Naive thymus-derived CD4-positive, alpha-beta T cell (primary cell): ENCODE measurements around the gene SYN1. TPM values are rescaled to one million over a fixed set of nuclear protein-coding genes. Genes with fewer than 3 reads are reported as not detected.

Source experiments
- ATAC-seq: fragments of 150-1000 bp; cut with Tn5 transposase; 2 replicates; pipeline ENCODE4 v1.10.0; 2021; ENCODE audit warnings: mild to moderate bottlenecking, moderate library complexity
- CTCF ChIA-PET: fragments of 350-600 bp; sonication (Branson Sonifier 250); formaldehyde crosslinking; loops from one replicate; lab custom pipeline; 2021; ENCODE audit warnings: antibody characterized with exemption; lab: Charles Lee
- POLR2A ChIA-PET: fragments of 350-600 bp; sonication (Branson Sonifier 250); formaldehyde crosslinking; loops from one replicate; lab custom pipeline; 2021; ENCODE audit warnings: antibody characterized with exemption, inconsistent platforms; lab: Charles Lee
- DNase-seq, 9 donors: peaks; one replicate each; pipeline versions ENCODE4 v3.0.0 to v3.0.0-alpha.2; 2020 to 2022; ENCODE audit warnings: mixed read lengths in 1 of 9
- H3K27ac ChIP-seq: one replicate; pipeline ENCODE4 v1.7.0; 2013; ENCODE audit warnings: mild to moderate bottlenecking, low read depth, low read length, moderate library complexity
- H3K27me3 ChIP-seq, 2 donors: one replicate each; pipeline ENCODE4 v1.7.0; 2013; ENCODE audit warnings: low read length in 2 of 2, mild to moderate bottlenecking in 2 of 2, moderate library complexity in 2 of 2; ENCODE audit not compliant: control insufficient read depth in 2 of 2, insufficient read depth in 2 of 2
- H3K36me3 ChIP-seq, 3 experiments: 1 replicate in 2 of 3; 2 replicates in 1 of 3; pipeline ENCODE4 v1.7.0; 2013; ENCODE audit warnings: low read length in 3 of 3, mild to moderate bottlenecking in 3 of 3, moderate library complexity in 1 of 3; ENCODE audit not compliant: insufficient read depth in 3 of 3, control insufficient read depth in 2 of 3
- H3K4me1 ChIP-seq, 2 donors: one replicate each; pipeline ENCODE4 v1.7.0; 2013; ENCODE audit warnings: low read length in 2 of 2, mild to moderate bottlenecking in 2 of 2, moderate library complexity in 1 of 2; ENCODE audit not compliant: control insufficient read depth in 2 of 2, insufficient read depth in 2 of 2
- H3K4me3 ChIP-seq: 2 replicates; pipeline ENCODE4 v1.7.0; 2013; ENCODE audit warnings: mild to moderate bottlenecking, low read length
- H3K9me3 ChIP-seq, 3 experiments: 1 replicate in 2 of 3; 2 replicates in 1 of 3; pipeline ENCODE4 v1.7.0; 2013; ENCODE audit warnings: low read length in 3 of 3; ENCODE audit not compliant: control insufficient read depth in 2 of 3
- H3K27ac Mint-ChIP-seq, 9 donors: one replicate each; pipeline ENCODE4 v1.8.0; 2020 to 2022; ENCODE audit warnings: mixed read lengths in 9 of 9, mild to moderate bottlenecking in 8 of 9, moderate library complexity in 5 of 9, inconsistent platforms in 2 of 9
- H3K27me3 Mint-ChIP-seq, 5 donors: one replicate each; pipeline ENCODE4 v1.8.0; 2021 to 2022; ENCODE audit warnings: mixed read lengths in 5 of 5, mild to moderate bottlenecking in 1 of 5
- H3K36me3 Mint-ChIP-seq, 5 donors: one replicate each; pipeline ENCODE4 v1.8.0; 2020 to 2022; ENCODE audit warnings: mixed read lengths in 5 of 5, mild to moderate bottlenecking in 3 of 5, inconsistent platforms in 1 of 5
- H3K4me1 Mint-ChIP-seq, 7 donors: one replicate each; pipeline ENCODE4 v1.8.0; 2020 to 2022; ENCODE audit warnings: mixed read lengths in 7 of 7, mild to moderate bottlenecking in 3 of 7, inconsistent platforms in 1 of 7
- H3K4me3 Mint-ChIP-seq, 10 donors: one replicate each; pipeline ENCODE4 v1.8.0; 2020 to 2022; ENCODE audit warnings: mild to moderate bottlenecking in 10 of 10, mixed read lengths in 10 of 10, moderate library complexity in 6 of 10, inconsistent platforms in 2 of 10
- H3K9me3 Mint-ChIP-seq, 11 donors: one replicate each; pipeline ENCODE4 v1.8.0; 2020 to 2022; ENCODE audit warnings: mixed read lengths in 11 of 11, mild to moderate bottlenecking in 4 of 11, inconsistent platforms in 1 of 11, moderate library complexity in 1 of 11
- intact Hi-C, 2 donors: fragments of 100-400 bp; cut with micrococcal nuclease; formaldehyde crosslinking; loops; one replicate each; pipeline ENCODE4 v1.15.1; 2023
- polyA plus RNA-seq, 2 donors: library from polyadenylated mRNA; unstranded; fragments of 300-500 nt; fragmentation: Illumina TruSeq; gene quantifications; one replicate each; pipeline ENCODE4 v1.2.3, GENCODE V29; 2021
- total RNA-seq, 6 experiments: library from RNA in 5 of 6; stranded (reverse) in 5 of 6; gene quantifications; 1 replicate in 5 of 6; 2 replicates in 1 of 6; pipeline ENCODE4 v1.2.3 and lab custom pipeline; 2021 to 2026

The SYN1 gene
- total and polyA plus RNA-seq, 7 experiments from 2014 or later, result 0.24 to 1.5 (median 0.74) TPM

DNA sequence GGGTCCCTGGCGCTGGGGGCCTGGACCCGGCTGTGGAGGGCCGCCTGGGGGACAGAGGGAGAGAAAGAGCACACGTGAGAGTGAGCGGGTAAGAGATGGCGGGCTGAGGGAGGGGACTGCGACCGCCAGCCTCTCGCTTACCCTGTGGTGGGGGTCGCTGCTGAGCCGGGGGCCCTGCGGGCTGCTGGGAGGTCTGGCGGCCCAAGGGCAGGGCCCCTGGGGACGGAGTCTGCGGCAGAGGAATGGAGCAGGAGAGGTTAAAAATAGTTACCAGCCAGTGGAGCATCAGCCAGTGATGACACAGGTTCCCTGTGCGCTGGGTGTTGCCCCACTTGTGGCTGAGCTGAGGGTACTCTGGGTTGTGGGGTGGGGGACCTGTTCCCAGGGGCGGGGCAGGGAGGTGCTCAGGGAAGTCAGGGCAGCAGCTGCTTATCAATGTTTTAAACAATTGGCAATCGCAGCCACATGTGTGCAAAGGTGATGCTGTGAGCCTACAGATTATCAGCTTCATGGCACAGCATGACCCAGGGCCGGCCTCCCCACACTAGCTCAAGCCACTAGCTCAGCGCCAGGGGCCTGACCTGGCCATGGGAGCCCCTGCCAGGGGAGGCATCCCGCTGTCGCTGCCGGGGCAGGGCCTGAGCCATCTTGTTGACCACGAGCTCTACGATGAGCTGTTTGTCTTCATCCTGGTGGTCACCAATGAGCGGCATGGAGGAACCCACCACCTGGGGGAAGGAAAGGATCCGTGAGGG, 44.9 kb downstream of the SYN1 start:
- no peak overlapping the region for H3K27ac Mint-ChIP-seq

GRCh38 chrX:47574076-47574546, 45.5 kb downstream of the SYN1 start:
- Histone ChIP-seq H3K9me3 (no peaks in the 10 kb centered on the region), H3K4me1 (peaks cover 0 to 9% of the 10 kb centered on the region in 2 donors), H3K27me3 (no peaks in the 10 kb centered on the region), H3K4me3 (no peak overlapping the region), H3K27ac (no peak overlapping the region), H3K36me3 (peaks cover 0 to 25% (median 4%) of the 10 kb centered on the region in 3 experiments)
- ChIA-PET POLR2A (interaction anchor here (0.8 to 1.1 kb wide), 2 partner anchors 8 to 17 kb away, joined by 3 to 4 read pairs; partner anchors contain the start of gene TIMP1), CTCF (no interaction called here)
- Mint-ChIP-seq H3K4me3 (peak overlapping the region in 1 of 10 donors; percentile 65), H3K9me3 (peaks cover 0 to 7% (median 0%) of the 10 kb centered on the region in 11 donors), H3K27ac (no peak overlapping the region), H3K36me3 (peaks cover 0 to 25% (median 10%) of the 10 kb centered on the region in 5 donors), H3K27me3 (peaks cover 0 to 4% (median 0%) of the 10 kb centered on the region in 5 donors), H3K4me1 (peaks cover 7 to 18% (median 14%) of the 10 kb centered on the region in 7 donors)
- intact Hi-C loops, result no loop called here
- no peak for DNase-seq
- no peak for ATAC-seq

More for the DNA sequence above, 44.9 kb downstream of the SYN1 start:
- Mint-ChIP-seq H3K4me3 (peak overlapping the region in 4 of 10 donors; percentile 11 to 51 (median 32)), H3K36me3 (peaks cover 0 to 25% (median 6%) of the 10 kb centered on the region in 5 donors), H3K27me3 (peaks cover 0 to 4% (median 0%) of the 10 kb centered on the region in 5 donors), H3K4me1 (peaks cover 7 to 19% (median 16%) of the 10 kb centered on the region in 7 donors), H3K9me3 (peaks cover 0 to 4% (median 0%) of the 10 kb centered on the region in 11 donors)
- Histone ChIP-seq H3K36me3 (peaks cover 0 to 19% (median 0%) of the 10 kb centered on the region in 3 experiments), H3K9me3 (no peaks in the 10 kb centered on the region), H3K27me3 (no peaks in the 10 kb centered on the region), H3K4me3 (no peak overlapping the region), H3K4me1 (peaks cover 0 to 9% of the 10 kb centered on the region in 2 donors), H3K27ac (no peak overlapping the region)
- ChIA-PET POLR2A (interaction anchor here (0.8 kb wide), 1 partner anchor 18 kb away, joined by 4 read pairs; no protein-coding TSS in a partner anchor), CTCF (no interaction called here)
- DNase-seq, result no peak
- intact Hi-C loops, result no loop called here
- ATAC-seq, result no peak

DNA sequence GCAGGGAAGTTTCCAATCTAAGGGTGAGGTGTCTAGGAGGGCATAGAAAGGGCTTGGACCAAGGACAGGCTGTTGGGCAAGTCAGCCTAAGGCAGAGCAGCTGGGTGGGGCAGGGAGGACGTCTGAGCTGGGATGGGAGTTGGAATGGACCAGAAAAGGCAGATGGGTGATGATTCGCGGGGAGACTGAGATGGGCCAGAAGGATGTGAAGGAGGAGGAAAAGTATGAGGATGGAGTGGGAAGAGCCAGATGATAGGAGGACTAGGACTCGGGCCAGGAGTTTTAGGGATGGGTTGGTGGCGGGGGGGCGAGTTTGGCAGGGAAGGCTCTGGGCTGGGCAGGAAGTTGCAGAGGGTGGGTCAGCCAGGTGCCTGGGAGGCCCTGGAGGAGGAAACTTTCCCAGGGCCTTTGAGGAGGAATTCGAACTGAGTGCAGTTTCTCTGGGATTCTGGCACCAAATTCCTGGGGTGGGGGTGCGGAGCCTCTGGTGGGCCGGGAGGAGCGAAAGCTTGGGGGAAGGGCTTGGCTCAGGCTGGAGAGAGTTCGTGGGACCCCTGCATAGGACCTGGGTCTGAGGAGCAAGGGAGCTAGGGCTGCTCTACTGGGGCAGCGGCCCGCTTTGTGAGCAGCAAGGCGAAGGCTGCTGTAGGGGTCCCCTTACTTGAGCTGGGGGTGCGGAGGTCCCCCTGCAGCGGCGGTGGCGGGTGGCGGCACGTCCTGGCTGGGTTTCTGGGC, 46.1 kb downstream of the SYN1 start:
- CTCF ChIA-PET, result no interaction called here
- H3K27ac Mint-ChIP-seq, result peak overlapping the region in 2 of 9 donors; percentile 54 to 77

GRCh38 chrX:47572773-47573340, 46.8 kb downstream of the SYN1 start:
- Histone ChIP-seq H3K27ac (no peak overlapping the region), H3K36me3 (peaks cover 0 to 37% (median 16%) of the 10 kb centered on the region in 3 experiments), H3K4me3 (no peak overlapping the region), H3K27me3 (no peaks in the 10 kb centered on the region), H3K9me3 (no peaks in the 10 kb centered on the region), H3K4me1 (peaks cover 0 to 9% of the 10 kb centered on the region in 2 donors)
- H3K27ac Mint-ChIP-seq, result peak overlapping the region in 3 of 9 donors; percentile 52 to 67 (median 54)
- peaks cover 0 to 4% (median 0%) of the 10 kb centered on the region in 5 donors for H3K27me3 Mint-ChIP-seq
- H3K4me1 Mint-ChIP-seq, result peaks cover 7 to 14% (median 11%) of the 10 kb centered on the region in 7 donors
- peak overlapping the region in 3 of 10 donors; percentile 25 to 65 (median 42) for H3K4me3 Mint-ChIP-seq
- intact Hi-C loops, result no loop called here
- CTCF ChIA-PET, result no interaction called here
- peaks cover 0 to 2% (median 0%) of the 10 kb centered on the region in 11 donors for H3K9me3 Mint-ChIP-seq
- H3K36me3 Mint-ChIP-seq, result peaks cover 0 to 29% (median 12%) of the 10 kb centered on the region in 5 donors
- ATAC-seq (no peak), DNase-seq (no peak)
- POLR2A ChIA-PET, result no interaction called here

More for the DNA sequence above, 46.1 kb downstream of the SYN1 start:
- Histone ChIP-seq H3K4me3 (no peak overlapping the region), H3K4me1 (peaks cover 0 to 9% of the 10 kb centered on the region in 2 donors), H3K9me3 (no peaks in the 10 kb centered on the region), H3K27me3 (no peaks in the 10 kb centered on the region), H3K27ac (no peak overlapping the region), H3K36me3 (peaks cover 0 to 31% (median 9%) of the 10 kb centered on the region in 3 experiments)
- no peak for ATAC-seq
- Mint-ChIP-seq H3K9me3 (peaks cover 0 to 7% (median 0%) of the 10 kb centered on the region in 11 donors), H3K36me3 (peaks cover 0 to 25% (median 11%) of the 10 kb centered on the region in 5 donors), H3K4me1 (peaks cover 7 to 18% (median 14%) of the 10 kb centered on the region in 7 donors), H3K4me3 (peak overlapping the region in 6 of 10 donors; percentile 25 to 65 (median 32)), H3K27me3 (peaks cover 0 to 4% (median 0%) of the 10 kb centered on the region in 5 donors)
- DNase-seq, result no peak
- intact Hi-C loops, result no loop called here
- POLR2A ChIA-PET, result interaction anchor here (1.1 kb wide), 1 partner anchor 8 kb away, joined by 3 read pairs; the partner anchor contains the start of gene TIMP1

- ChIA-PET POLR2A (no interaction called here), CTCF (no interaction called here)
- no peak overlapping the region for H3K4me3 Mint-ChIP-seq
These were observed 47.8 kb downstream of the SYN1 start for GRCh38 chrX:47571896-47572295.

DNA sequence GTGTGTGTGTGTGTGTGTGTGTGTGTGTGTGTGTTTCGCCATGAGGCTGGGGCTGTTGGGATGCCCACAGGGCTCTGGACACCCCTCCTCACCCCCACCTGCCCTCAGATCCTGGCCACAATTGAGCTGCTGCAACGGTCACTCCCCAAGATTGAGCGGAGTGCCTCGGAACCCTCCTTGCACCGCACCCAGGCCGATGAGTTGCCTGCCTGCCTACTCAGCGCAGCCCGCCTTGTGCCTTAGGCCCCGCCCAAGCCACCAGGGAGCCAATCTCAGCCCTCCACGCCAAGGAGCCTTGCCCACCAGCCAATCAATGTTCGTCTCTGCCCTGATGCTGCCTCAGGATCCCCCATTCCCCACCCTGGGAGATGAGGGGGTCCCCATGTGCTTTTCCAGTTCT, 48.4 kb downstream of the SYN1 start:
- DNase-seq (no peak), ATAC-seq (no peak)
- Mint-ChIP-seq H3K36me3 (peaks cover 0 to 35% (median 16%) of the 10 kb centered on the region in 5 donors), H3K27ac (no peak overlapping the region), H3K4me3 (no peak overlapping the region), H3K4me1 (peaks cover 7 to 18% (median 13%) of the 10 kb centered on the region in 7 donors), H3K9me3 (peaks cover 0 to 2% (median 0%) of the 10 kb centered on the region in 11 donors), H3K27me3 (peaks cover 0 to 4% (median 0%) of the 10 kb centered on the region in 5 donors)
- intact Hi-C loops, result no loop called here
- Histone ChIP-seq H3K4me1 (peaks cover 0 to 9% of the 10 kb centered on the region in 2 donors), H3K4me3 (no peak overlapping the region), H3K36me3 (peaks cover 0 to 54% (median 30%) of the 10 kb centered on the region in 3 experiments), H3K27me3 (no peaks in the 10 kb centered on the region), H3K9me3 (no peaks in the 10 kb centered on the region), H3K27ac (no peak overlapping the region)
- ChIA-PET CTCF (no interaction called here), POLR2A (no interaction called here)

More at GRCh38 chrX:47571896-47572295, 47.8 kb downstream of the SYN1 start:
- Mint-ChIP-seq H3K4me1 (peaks cover 7 to 18% (median 12%) of the 10 kb centered on the region in 7 donors), H3K9me3 (peaks cover 0 to 2% (median 0%) of the 10 kb centered on the region in 11 donors), H3K36me3 (peaks cover 0 to 34% (median 16%) of the 10 kb centered on the region in 5 donors), H3K27me3 (peaks cover 0 to 4% (median 0%) of the 10 kb centered on the region in 5 donors), H3K27ac (peak overlapping the region in 1 of 9 donors; percentile 52)
- Histone ChIP-seq H3K27ac (no peak overlapping the region), H3K9me3 (no peaks in the 10 kb centered on the region), H3K27me3 (no peaks in the 10 kb centered on the region), H3K4me1 (peaks cover 0 to 9% of the 10 kb centered on the region in 2 donors), H3K4me3 (no peak overlapping the region), H3K36me3 (peaks cover 0 to 47% (median 23%) of the 10 kb centered on the region in 3 experiments)
- intact Hi-C loops, result no loop called here
- ATAC-seq, result no peak
- DNase-seq, result no peak
